CD4-positive, alpha-beta memory T cell (primary cell): Measurements from ENCODE around the gene KRT78. TPM values are rescaled to one million over a fixed set of nuclear protein-coding genes. Genes with fewer than 3 reads are reported as not detected.

Experiments
- CTCF ChIA-PET: fragments of 350-600 bp; sonication (Branson Sonifier 250); formaldehyde crosslinking; loops from one replicate; lab custom pipeline; 2021; ENCODE audit warnings: inconsistent platforms; ENCODE audit not compliant: partially characterized antibody; lab: Charles Lee
- POLR2A ChIA-PET: fragments of 350-600 bp; sonication (Branson Sonifier 250); formaldehyde crosslinking; loops from one replicate; lab custom pipeline; 2021; ENCODE audit not compliant: partially characterized antibody; lab: Charles Lee
- DNase-seq, 5 donors: peaks; one replicate each; pipeline versions ENCODE4 v3.0.0 to v3.0.0-alpha.2; 2020 to 2022; ENCODE audit warnings: mixed read lengths in 1 of 5
- H3K27ac ChIP-seq: one replicate; pipeline ENCODE4 v1.7.0; 2013; ENCODE audit warnings: low read depth, low read length
- H3K27me3 ChIP-seq: 2 replicates; pipeline ENCODE4 v1.7.0; 2013; ENCODE audit warnings: mild to moderate bottlenecking, low read length, moderate library complexity; ENCODE audit not compliant: insufficient read depth
- H3K36me3 ChIP-seq: 2 replicates; pipeline ENCODE4 v1.7.0; 2013; ENCODE audit warnings: mild to moderate bottlenecking, low read length, moderate library complexity; ENCODE audit not compliant: insufficient read depth
- H3K4me1 ChIP-seq: 2 replicates; pipeline ENCODE4 v1.7.0; 2013; ENCODE audit warnings: mild to moderate bottlenecking, low read length, moderate library complexity; ENCODE audit not compliant: insufficient read depth
- H3K4me3 ChIP-seq, 2 donors: one replicate each; pipeline ENCODE4 v1.7.0; 2013; ENCODE audit warnings: low read length in 2 of 2, mild to moderate bottlenecking in 1 of 2
- H3K9me3 ChIP-seq, 2 donors: one replicate each; pipeline ENCODE4 v1.7.0; 2013; ENCODE audit warnings: low read length in 2 of 2, control low read depth in 1 of 2; ENCODE audit not compliant: control insufficient read depth in 1 of 2
- H3K27ac Mint-ChIP-seq, 7 donors: one replicate each; pipeline ENCODE4 v1.8.0; 2020 to 2021; ENCODE audit warnings: mixed read lengths in 7 of 7, mild to moderate bottlenecking in 6 of 7, inconsistent platforms in 3 of 7, moderate library complexity in 3 of 7
- H3K27me3 Mint-ChIP-seq, 2 donors: one replicate each; pipeline ENCODE4 v1.8.0; 2020 to 2021; ENCODE audit warnings: mixed read lengths in 2 of 2
- H3K36me3 Mint-ChIP-seq, 2 donors: one replicate each; pipeline ENCODE4 v1.8.0; 2020 to 2021; ENCODE audit warnings: mixed read lengths in 2 of 2, inconsistent platforms in 1 of 2, mild to moderate bottlenecking in 1 of 2
- H3K4me1 Mint-ChIP-seq, 4 donors: one replicate each; pipeline ENCODE4 v1.8.0; 2020 to 2021; ENCODE audit warnings: mixed read lengths in 4 of 4, mild to moderate bottlenecking in 1 of 4
- H3K4me3 Mint-ChIP-seq, 8 donors: one replicate each; pipeline ENCODE4 v1.8.0; 2020 to 2021; ENCODE audit warnings: mixed read lengths in 8 of 8, mild to moderate bottlenecking in 7 of 8, moderate library complexity in 6 of 8, inconsistent platforms in 3 of 8
- H3K9me3 Mint-ChIP-seq, 8 donors: one replicate each; pipeline ENCODE4 v1.8.0; 2020 to 2021; ENCODE audit warnings: mixed read lengths in 8 of 8, mild to moderate bottlenecking in 5 of 8, inconsistent platforms in 3 of 8, moderate library complexity in 1 of 8
- intact Hi-C: fragments of 100-400 bp; cut with micrococcal nuclease; formaldehyde crosslinking; loops from one replicate; pipeline ENCODE4 v1.15.1; 2023
- polyA plus RNA-seq, 2 donors: library from polyadenylated mRNA; unstranded; fragments of 300-500 nt; fragmentation: Illumina TruSeq; gene quantifications; one replicate each; pipeline ENCODE4 v1.2.3, GENCODE V29; 2021
- total RNA-seq, 2 experiments: library from RNA; stranded (reverse); gene quantifications; one replicate each; pipeline ENCODE4 v1.2.3, GENCODE V29; 2021

The KRT78 gene
- total and polyA plus RNA-seq, 4 experiments from 2014 or later = not detected

- no peaks in the 10 kb centered on the region for H3K36me3 ChIP-seq
- H3K4me1 ChIP-seq = no peaks in the 10 kb centered on the region
- H3K4me3 ChIP-seq = no peak overlapping the region
- Mint-ChIP-seq H3K27ac (no peak overlapping the region), H3K27me3 (peaks cover 25 to 31% of the 10 kb centered on the region in 2 donors), H3K36me3 (no peaks in the 10 kb centered on the region), H3K9me3 (no peaks in the 10 kb centered on the region), H3K4me1 (peaks cover 0 to 18% (median 4%) of the 10 kb centered on the region in 4 donors), H3K4me3 (no peak overlapping the region)
- CTCF ChIA-PET = interaction anchor here (0.7 kb wide), 2 partner anchors 94 to 206 kb away, joined by 3 read pairs; no protein-coding TSS in a partner anchor
- H3K27ac ChIP-seq = no peak overlapping the region
- intact Hi-C loops = no loop called here
- H3K9me3 ChIP-seq = no peaks in the 10 kb centered on the region
- no peak for DNase-seq
- POLR2A ChIA-PET = no interaction called here
- H3K27me3 ChIP-seq = no peaks in the 10 kb centered on the region
Observed at GRCh38 chr12:52791271-52792184, 57.3 kb downstream of the KRT78 start.

GRCh38 chr12:52790427-52791270, 58.1 kb downstream of the KRT78 start:
- no peaks in the 10 kb centered on the region for H3K36me3 ChIP-seq
- Mint-ChIP-seq H3K27me3 (peaks cover 24 to 31% of the 10 kb centered on the region in 2 donors), H3K4me1 (peaks cover 0 to 18% (median 4%) of the 10 kb centered on the region in 4 donors), H3K9me3 (peaks cover 0 to 1% (median 0%) of the 10 kb centered on the region in 8 donors), H3K36me3 (no peaks in the 10 kb centered on the region), H3K27ac (no peak overlapping the region), H3K4me3 (peak overlapping the region in 1 of 8 donors; percentile 51)
- no peaks in the 10 kb centered on the region for H3K9me3 ChIP-seq
- no peaks in the 10 kb centered on the region for H3K27me3 ChIP-seq
- no peaks in the 10 kb centered on the region for H3K4me1 ChIP-seq
- intact Hi-C loops = no loop called here
- POLR2A ChIA-PET = no interaction called here
- H3K4me3 ChIP-seq = no peak overlapping the region
- no peak for DNase-seq
- no peak overlapping the region for H3K27ac ChIP-seq
- CTCF ChIA-PET = interaction anchor here (0.7 kb wide), 1 partner anchor 205 kb away, joined by 3 read pairs; no protein-coding TSS in a partner anchor

GRCh38 chr12:52789637-52790426, 59.0 kb downstream of the KRT78 start:
- POLR2A ChIA-PET = no interaction called here
- CTCF ChIA-PET = no interaction called here
- Histone ChIP-seq H3K4me3 (no peak overlapping the region), H3K4me1 (no peaks in the 10 kb centered on the region), H3K36me3 (no peaks in the 10 kb centered on the region), H3K27ac (no peak overlapping the region), H3K27me3 (no peaks in the 10 kb centered on the region), H3K9me3 (no peaks in the 10 kb centered on the region)
- peak overlapping the region in 1 of 7 donors; percentile 68 for H3K27ac Mint-ChIP-seq
- intact Hi-C loops = no loop called here
- peaks cover 0 to 1% (median 0%) of the 10 kb centered on the region in 8 donors for H3K9me3 Mint-ChIP-seq
- peaks cover 0 to 18% (median 4%) of the 10 kb centered on the region in 4 donors for H3K4me1 Mint-ChIP-seq
- peaks cover 28 to 37% of the 10 kb centered on the region in 2 donors for H3K27me3 Mint-ChIP-seq
- peak overlapping the region in 2 of 8 donors; percentile 44 to 66 for H3K4me3 Mint-ChIP-seq
- no peak for DNase-seq
- H3K36me3 Mint-ChIP-seq = no peaks in the 10 kb centered on the region

- ChIA-PET CTCF (interaction anchor here (1.3 kb wide), 1 partner anchor 10 kb away, joined by 4 read pairs; no protein-coding TSS in a partner anchor), POLR2A (no interaction called here)
- no peak overlapping the region for H3K27ac ChIP-seq
- H3K27ac Mint-ChIP-seq = peak overlapping the region in 1 of 7 donors; percentile 68
- peak overlapping the region in 1 of 8 donors; percentile 66 for H3K4me3 Mint-ChIP-seq
- H3K4me3 ChIP-seq = no peak overlapping the region
- H3K36me3 ChIP-seq = no peaks in the 10 kb centered on the region
- no peaks in the 10 kb centered on the region for H3K27me3 ChIP-seq
- H3K36me3 Mint-ChIP-seq = no peaks in the 10 kb centered on the region
- H3K4me1 ChIP-seq = no peaks in the 10 kb centered on the region
- peaks cover 32 to 38% of the 10 kb centered on the region in 2 donors for H3K27me3 Mint-ChIP-seq
- H3K4me1 Mint-ChIP-seq = peaks cover 0 to 18% (median 4%) of the 10 kb centered on the region in 4 donors
- intact Hi-C loops = no loop called here
- H3K9me3 ChIP-seq = no peaks in the 10 kb centered on the region
- DNase-seq = no peak
- H3K9me3 Mint-ChIP-seq = peaks cover 0 to 3% (median 0%) of the 10 kb centered on the region in 8 donors
Observed at GRCh38 chr12:52788876-52789636, 59.7 kb downstream of the KRT78 start.

GRCh38 chr12:52788192-52788875, 60.5 kb downstream of the KRT78 start:
- POLR2A ChIA-PET = no interaction called here
- H3K9me3 Mint-ChIP-seq = peaks cover 0 to 4% (median 0%) of the 10 kb centered on the region in 8 donors
- H3K36me3 Mint-ChIP-seq = no peaks in the 10 kb centered on the region
- Histone ChIP-seq H3K4me3 (no peak overlapping the region), H3K9me3 (no peaks in the 10 kb centered on the region), H3K36me3 (no peaks in the 10 kb centered on the region), H3K27me3 (no peaks in the 10 kb centered on the region), H3K4me1 (no peaks in the 10 kb centered on the region), H3K27ac (no peak overlapping the region)
- H3K4me3 Mint-ChIP-seq = no peak overlapping the region
- H3K4me1 Mint-ChIP-seq = peaks cover 0 to 18% (median 4%) of the 10 kb centered on the region in 4 donors
- H3K27me3 Mint-ChIP-seq = peaks cover 30 to 41% of the 10 kb centered on the region in 2 donors
- H3K27ac Mint-ChIP-seq = no peak overlapping the region
- intact Hi-C loops = no loop called here
- CTCF ChIA-PET = interaction anchor here (1.3 kb wide), 1 partner anchor 9 kb away, joined by 4 read pairs; no protein-coding TSS in a partner anchor
- DNase-seq = no peak
